Fibroblast of lung (primary cell): ENCODE measurements around the gene WDR37. TPM values are rescaled to one million over a fixed set of nuclear protein-coding genes. Genes with fewer than 3 reads are reported as not detected.

Source experiments
- DNase-seq, 2 donors: peaks; one replicate each; pipeline versions ENCODE4 v3.0.0 to v3.0.0-alpha.2; 2010; ENCODE audit warnings: low read depth in 2 of 2
- H2AFZ ChIP-seq: 2 replicates; pipeline ENCODE4 v1.5.1; 2012; ENCODE audit warnings: low read length, control low read depth, inconsistent platforms
- H3K27ac ChIP-seq: 2 replicates; pipeline ENCODE4 v1.5.1; 2011; ENCODE audit warnings: low read length, control low read depth; ENCODE audit not compliant: insufficient read depth
- H3K27me3 ChIP-seq: 2 replicates; pipeline ENCODE4 v1.5.1; 2011; ENCODE audit warnings: mild to moderate bottlenecking, low read length; ENCODE audit not compliant: control insufficient read depth, insufficient read depth
- H3K36me3 ChIP-seq: 2 replicates; pipeline ENCODE4 v1.5.1; 2011; ENCODE audit warnings: low read length; ENCODE audit not compliant: control insufficient read depth, insufficient read depth
- H3K4me1 ChIP-seq: 2 replicates; pipeline ENCODE4 v1.5.1; 2011; ENCODE audit warnings: low read length; ENCODE audit not compliant: control insufficient read depth, insufficient read depth; ENCODE audit errors: extremely low read depth
- H3K4me2 ChIP-seq: 2 replicates; pipeline ENCODE4 v1.5.1; 2011; ENCODE audit warnings: low read length, control low read depth; ENCODE audit not compliant: insufficient read depth; ENCODE audit errors: extremely low read depth
- H3K4me3 ChIP-seq, 4 experiments: fragments of 200-600 bp in 1 of 4; sonication (generic) in 1 of 4; replicated peaks in 1 of 4; 2 replicates each; pipeline ENCODE4 v1.5.1; 2011 to 2016; ENCODE audit warnings: low read length in 4 of 4, low read depth in 3 of 4, mild to moderate bottlenecking in 3 of 4, control low read depth in 2 of 4, inconsistent platforms in 1 of 4, mixed read lengths in 1 of 4; ENCODE audit not compliant: insufficient read depth in 1 of 4; ENCODE audit errors: control extremely low read depth in 1 of 4
- H3K79me2 ChIP-seq: 2 replicates; pipeline ENCODE4 v1.5.1; 2012; ENCODE audit warnings: mild to moderate bottlenecking, low read length, inconsistent platforms; ENCODE audit not compliant: control insufficient read depth, insufficient read depth
- H3K9ac ChIP-seq: 2 replicates; pipeline ENCODE4 v1.5.1; 2011; ENCODE audit warnings: mild to moderate bottlenecking, low read length, control low read depth; ENCODE audit not compliant: insufficient read depth
- H3K9me3 ChIP-seq: 2 replicates; pipeline ENCODE4 v1.5.1; 2012; ENCODE audit warnings: low read depth, low read length; ENCODE audit not compliant: control insufficient read depth, insufficient read depth
- H4K20me1 ChIP-seq: 2 replicates; pipeline ENCODE4 v1.5.1; 2011; ENCODE audit warnings: low read length; ENCODE audit not compliant: control insufficient read depth, insufficient read depth; ENCODE audit errors: extremely low read depth
- CTCF ChIP-seq, 2 donors: IDR thresholded peaks in 1 of 2; conservative IDR thresholded peaks in 1 of 2; 1 replicate in 1 of 2; 2 replicates in 1 of 2; pipeline ENCODE4 v1.5.1; 2011 to 2012; ENCODE audit warnings: low read length in 2 of 2, control low read depth in 1 of 2, inconsistent platforms in 1 of 2, low read depth in 1 of 2, mild to moderate bottlenecking in 1 of 2
- EZH2 ChIP-seq: IDR thresholded peaks from 2 replicates; pipeline ENCODE4 v1.5.1; 2012; ENCODE audit warnings: low read length, control low read depth, mild to moderate bottlenecking; ENCODE audit errors: missing control alignments
- polyA plus RNA-seq, 2 donors: library from polyadenylated mRNA; depleted of rRNA in 1 of 2; stranded (reverse) in 1 of 2; unstranded in 1 of 2; fragments of >200 nt; gene quantifications; 2 replicates each; pipeline ENCODE4 v1.2.1, GENCODE V29; 2011 to 2012; ENCODE audit warnings: missing spikeins in 1 of 2
- total RNA-seq: library from RNA; depleted of rRNA; stranded (reverse); fragments of >200 nt; gene quantifications from 2 replicates; pipeline ENCODE4 v1.2.1, GENCODE V29; 2014

Gene WDR37
- total and polyA plus RNA-seq, 2 donors (not counting 1 experiment from before 2014, with no cell fraction given) = 13.0 to 15.8 TPM

GRCh38 chr10:1162481-1163203 lies 106.5 kb downstream of the WDR37 start:
- Histone ChIP-seq H3K4me3 (no peak overlapping the region), H3K4me1 (no peaks in the 10 kb centered on the region), H3K9me3 (no peaks in the 10 kb centered on the region), H3K9ac (no peak overlapping the region), H3K36me3 (no peaks in the 10 kb centered on the region), H3K79me2 (no peaks in the 10 kb centered on the region), H4K20me1 (no peaks in the 10 kb centered on the region), H3K4me2 (no peak overlapping the region), H2AFZ (no peak overlapping the region), H3K27me3 (no peaks in the 10 kb centered on the region), H3K27ac (no peak overlapping the region)
- TF ChIP-seq CTCF (conservative IDR thresholded peaks at IDR 0.05 in 1 of 2, IDR thresholded peaks at IDR 0.05 in 1 of 2; ENCODE audit: low read depth in 1 of 2, low read length in 2 of 2) (no peak), EZH2 (no peak)
- no peak for DNase-seq

GRCh38 chr10:1163204-1163660 lies 107.0 kb downstream of the WDR37 start:
- H2AFZ ChIP-seq = no peak overlapping the region
- TF ChIP-seq CTCF (conservative IDR thresholded peaks at IDR 0.05 in 1 of 2, IDR thresholded peaks at IDR 0.05 in 1 of 2; ENCODE audit: low read depth in 1 of 2, low read length in 2 of 2) = no peak
- no peak for TF ChIP-seq EZH2
- no peaks in the 10 kb centered on the region for H3K79me2 ChIP-seq
- H3K4me2 ChIP-seq = no peak overlapping the region
- H3K9me3 ChIP-seq = no peaks in the 10 kb centered on the region
- no peak overlapping the region for H3K4me3 ChIP-seq
- no peaks in the 10 kb centered on the region for H3K36me3 ChIP-seq
- no peak overlapping the region for H3K9ac ChIP-seq
- H3K27ac ChIP-seq = no peak overlapping the region
- no peaks in the 10 kb centered on the region for H3K27me3 ChIP-seq
- no peaks in the 10 kb centered on the region for H3K4me1 ChIP-seq
- DNase-seq = no peak
- no peaks in the 10 kb centered on the region for H4K20me1 ChIP-seq

GRCh38 chr10:1163831-1164230 lies 107.6 kb downstream of the WDR37 start:
- TF ChIP-seq EZH2 (no peak), CTCF (conservative IDR thresholded peaks at IDR 0.05 in 1 of 2, IDR thresholded peaks at IDR 0.05 in 1 of 2; ENCODE audit: low read depth in 1 of 2, low read length in 2 of 2) (no peak)
- no peak overlapping the region for H3K27ac ChIP-seq
- H3K36me3 ChIP-seq = no peaks in the 10 kb centered on the region
- no peak for DNase-seq
- no peak overlapping the region for H2AFZ ChIP-seq
- no peaks in the 10 kb centered on the region for H4K20me1 ChIP-seq
- H3K9ac ChIP-seq = no peak overlapping the region
- no peaks in the 10 kb centered on the region for H3K4me1 ChIP-seq
- H3K9me3 ChIP-seq = no peaks in the 10 kb centered on the region
- no peaks in the 10 kb centered on the region for H3K27me3 ChIP-seq
- no peaks in the 10 kb centered on the region for H3K79me2 ChIP-seq
- H3K4me2 ChIP-seq = no peak overlapping the region
- no peak overlapping the region for H3K4me3 ChIP-seq
